Erythroblast (primary cell): ENCODE data around the gene MVD.

ENCODE experiments used
- GATA1 ChIP-seq: IDR thresholded peaks from 2 replicates; pipeline ENCODE4 v1.6.1; 2011; ENCODE audit warnings: low read depth, mild to moderate bottlenecking, control low read depth, low read length, moderate library complexity
- POLR2A ChIP-seq: IDR thresholded peaks from 2 replicates; pipeline ENCODE4 v1.6.1; 2011; ENCODE audit warnings: mild to moderate bottlenecking, low read length

GRCh38 chr16:88678224-88678979 is 15.5 kb upstream of the MVD start:
- TF ChIP-seq POLR2A (no peak), GATA1 (no peak)
